GM18868 (cell line): ENCODE results near the gene FIBP.
A peak's percentile ranks its signal among the peaks of the same experiment; 100 is the strongest.

ENCODE experiments used
- ATAC-seq: cut with Tn5 transposase; IDR thresholded peaks from one replicate; pipeline ENCODE4 v1.9.1; 2021; ENCODE audit warnings: mild to moderate bottlenecking, moderate library complexity; ENCODE audit not compliant: unreplicated experiment

The FIBP gene

DNA sequence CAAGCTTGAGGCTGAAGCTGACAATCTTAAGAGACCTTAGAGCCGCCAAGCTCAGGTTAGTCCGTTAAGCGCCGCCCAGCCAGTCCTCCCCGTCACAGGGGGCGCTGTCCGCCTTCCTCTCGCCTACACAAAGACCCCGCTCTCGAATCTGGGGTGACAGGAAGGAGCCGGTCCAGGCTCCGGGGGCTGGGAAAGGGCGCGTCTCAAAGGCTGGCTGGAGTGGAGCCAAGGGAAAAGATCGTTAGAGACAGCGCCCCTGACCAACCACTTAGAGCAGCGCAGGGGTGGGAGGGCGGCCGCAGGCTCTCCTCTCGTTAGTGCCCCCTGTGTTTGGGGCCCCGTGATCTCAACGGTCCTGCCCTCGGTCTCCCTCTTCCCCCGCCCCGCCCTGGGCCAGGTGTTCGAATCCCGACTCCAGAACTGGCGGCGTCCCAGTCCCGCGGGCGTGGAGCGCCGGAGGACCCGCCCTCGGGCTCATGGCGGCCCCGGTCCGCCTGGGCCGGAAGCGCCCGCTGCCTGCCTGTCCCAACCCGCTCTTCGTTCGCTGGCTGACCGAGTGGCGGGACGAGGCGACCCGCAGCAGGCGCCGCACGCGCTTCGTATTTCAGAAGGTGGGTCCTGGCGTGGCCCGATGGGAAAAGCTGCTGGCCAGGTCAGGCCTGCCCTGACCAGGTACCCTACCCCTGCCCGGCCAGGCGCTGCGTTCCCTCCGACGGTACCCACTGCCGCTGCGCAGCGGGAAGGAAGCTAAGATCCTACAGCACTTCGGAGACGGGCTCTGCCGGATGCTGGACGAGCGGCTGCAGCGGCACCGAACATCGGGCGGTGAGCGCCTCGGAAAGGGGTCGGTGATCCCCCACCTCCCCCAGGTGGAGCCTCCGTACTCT is 27.8 kb downstream of the FIBP start, which contains the start of gene MUS81:
MUS81 (plus strand) TSS at position 156 of the 887 bp plus-strand sequence; CDS start at position 477, 321 bp downstream.
- ATAC-seq = no peak

DNA sequence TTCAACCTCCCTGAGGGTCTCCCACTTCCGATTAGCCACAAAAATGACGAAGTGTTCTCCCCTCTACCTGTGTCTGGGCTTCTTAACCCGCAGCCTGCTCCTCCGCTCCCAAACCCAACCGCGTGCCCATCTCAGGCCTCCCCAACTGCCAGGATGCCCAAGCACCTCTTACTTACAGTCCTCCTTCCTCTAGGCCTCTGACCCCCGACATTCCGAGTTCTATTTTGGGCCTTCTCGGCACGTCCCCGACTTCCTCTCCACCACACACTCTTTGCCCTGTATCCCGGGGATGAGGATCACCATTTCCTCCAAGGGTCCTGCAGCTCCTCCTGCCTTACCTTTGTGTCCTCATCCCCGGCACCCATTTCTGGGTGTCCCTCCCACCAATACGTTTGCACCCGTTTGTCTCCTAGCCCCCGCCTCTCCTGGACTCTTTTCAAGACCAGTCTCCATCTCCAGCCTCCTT is 28.4 kb downstream of the FIBP start:
- no peak for ATAC-seq

DNA sequence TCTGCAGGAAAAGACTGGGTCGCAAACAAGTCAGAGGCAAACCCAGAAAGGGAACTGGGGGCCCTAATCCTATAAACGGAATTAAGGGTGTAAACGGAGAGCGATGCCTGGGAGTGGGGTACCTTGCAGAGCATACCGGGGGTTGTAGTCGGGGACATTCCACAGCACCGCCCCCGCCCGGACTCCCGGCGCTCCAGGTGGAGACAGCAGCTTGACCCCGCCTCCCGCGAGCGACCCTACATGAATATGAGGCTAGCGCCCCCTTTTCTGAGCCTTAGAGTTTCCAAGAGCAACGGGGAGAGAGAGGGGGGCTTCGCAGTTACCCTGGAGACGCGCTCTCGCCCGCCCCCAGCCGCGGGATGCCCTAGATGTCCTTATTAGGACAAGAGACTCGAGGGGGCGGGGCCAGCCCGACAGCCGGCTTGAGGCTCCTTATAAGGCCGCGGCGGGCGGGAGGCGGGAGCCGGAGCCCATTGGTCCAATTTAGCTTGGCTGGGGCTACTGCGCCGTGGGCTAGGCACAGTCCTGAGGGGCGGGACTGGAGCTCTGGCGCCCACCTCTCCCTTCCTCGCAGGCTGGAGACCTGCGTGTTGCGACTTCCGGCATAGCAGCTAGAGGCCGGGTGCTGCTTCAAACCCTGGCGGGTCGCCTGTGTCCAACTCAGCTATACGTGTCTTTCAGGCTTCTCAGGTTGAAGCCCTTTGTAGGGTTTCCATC is 29.0 kb downstream of the FIBP start:
- ATAC-seq = peak; percentile 52

DNA sequence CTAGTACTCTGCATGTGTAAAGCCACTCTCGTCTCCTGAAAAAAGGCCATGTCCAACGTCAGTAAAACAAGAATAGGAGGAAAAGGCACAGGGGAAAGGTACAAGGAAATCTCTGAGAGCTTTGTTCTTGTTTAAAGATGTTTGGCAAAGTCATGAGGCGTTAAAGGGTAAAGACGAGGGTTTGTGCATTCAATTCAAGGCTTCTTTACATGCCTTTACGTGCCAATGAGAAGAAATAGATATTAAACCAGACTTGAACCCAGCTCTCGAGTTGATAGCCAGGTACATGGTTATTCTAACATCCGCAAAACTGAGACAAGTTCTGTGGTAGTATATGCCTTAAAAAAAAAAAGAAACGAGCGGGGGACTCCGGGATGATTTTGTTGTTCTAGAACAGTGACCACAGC is 29.6 kb downstream of the FIBP start:
- no peak for ATAC-seq

DNA sequence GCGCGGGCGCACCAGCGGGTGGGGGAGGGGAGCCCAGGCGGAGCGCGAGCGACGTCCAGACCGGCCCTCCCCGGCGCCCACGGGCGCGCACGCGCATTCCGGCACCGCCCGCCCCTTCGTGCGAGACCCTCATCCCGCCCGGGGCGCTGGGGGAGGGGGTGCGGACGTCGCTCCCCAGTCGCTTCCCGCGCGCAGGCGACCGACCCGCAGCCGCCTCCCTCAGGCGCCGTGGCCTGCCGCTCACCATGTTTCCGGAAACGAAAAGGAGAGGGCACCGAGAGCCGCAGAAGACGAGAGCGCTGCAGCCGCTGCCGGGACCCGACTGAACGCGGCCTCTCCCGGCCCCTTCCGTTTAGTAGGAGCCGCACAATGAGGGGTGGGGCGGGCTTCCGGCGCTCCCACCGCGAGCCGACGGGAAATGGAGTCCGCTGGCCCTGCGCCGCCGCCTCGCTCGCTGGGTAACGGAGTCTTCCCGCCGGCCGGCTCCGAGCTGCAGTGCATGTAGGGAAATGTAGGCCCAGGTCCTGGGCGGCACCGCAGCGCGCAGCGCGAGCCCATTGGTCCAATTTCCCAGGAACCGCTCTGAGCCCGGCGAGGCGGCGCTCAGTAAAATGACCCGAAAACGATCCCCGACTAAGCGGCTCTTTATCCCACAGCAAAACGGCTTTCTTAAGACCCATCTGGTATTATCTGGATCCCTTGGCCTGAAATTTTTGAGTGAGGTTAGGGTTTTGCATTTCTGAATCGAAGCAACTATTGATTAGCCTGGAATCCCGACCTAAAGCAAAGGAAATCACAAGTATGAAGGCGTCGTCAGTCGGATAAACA is 30.2 kb downstream of the FIBP start, which contains the start of gene CFL1:
CFL1 (minus strand) TSS at position 328 of the 828 bp plus-strand sequence; CDS start at position 247, 81 bp downstream.
- peak; percentile 51 for ATAC-seq

DNA sequence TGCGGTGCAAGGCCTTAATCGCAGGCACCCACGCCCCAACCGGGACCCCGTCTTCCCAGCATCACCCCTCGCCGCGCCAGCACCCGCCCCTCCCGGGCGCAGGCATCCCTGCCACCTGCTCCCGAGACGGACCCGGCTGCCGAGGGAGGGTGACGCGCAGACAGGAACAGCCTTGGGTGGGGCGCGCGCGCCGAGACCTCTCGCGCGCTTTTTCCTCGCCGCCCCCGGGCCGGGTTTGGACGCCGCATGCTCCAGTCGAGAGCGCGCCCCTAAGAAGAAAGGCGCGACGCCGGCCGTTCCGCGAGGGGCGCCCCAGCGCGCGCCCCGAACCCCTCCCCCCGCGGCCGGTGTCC is 30.8 kb downstream of the FIBP start:
- peak; percentile 2 for ATAC-seq

DNA sequence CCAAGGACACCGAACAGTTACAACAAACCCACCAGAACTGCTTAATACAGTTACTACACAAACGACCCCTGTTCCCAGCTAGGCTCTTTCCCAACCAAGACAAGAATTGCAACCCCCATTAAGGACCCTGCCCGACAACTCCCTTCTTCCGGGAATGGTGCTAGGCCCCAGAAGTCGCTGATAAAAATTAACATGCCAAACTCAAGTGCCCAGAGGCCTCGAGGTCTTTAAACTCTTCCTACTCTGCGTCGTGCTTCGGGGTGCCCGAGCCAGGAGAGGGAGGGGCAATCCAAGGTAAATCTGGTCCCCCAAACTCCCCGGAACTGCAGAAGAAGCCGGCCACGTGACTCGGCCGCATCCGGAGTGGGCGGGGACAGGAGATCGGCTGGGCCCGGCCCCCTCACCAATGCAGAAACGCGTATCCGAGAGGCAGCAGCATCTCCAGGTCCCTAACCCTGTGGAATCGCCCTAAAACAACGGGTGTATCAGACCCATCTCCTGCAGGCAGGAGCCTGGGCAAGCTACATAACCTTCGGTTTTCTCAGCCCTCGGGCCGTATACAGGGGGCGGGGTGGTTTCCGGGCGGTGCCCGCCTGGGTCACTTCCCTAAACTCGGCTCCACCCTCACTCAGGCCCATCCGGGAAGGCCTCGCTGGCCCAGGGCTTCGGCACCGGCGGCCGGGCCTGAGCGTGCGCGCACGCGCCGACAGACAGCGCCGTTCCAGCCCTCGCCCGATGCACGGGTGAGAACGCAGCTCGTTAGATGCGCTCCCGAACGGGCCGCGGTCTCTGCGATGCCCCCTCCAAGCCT is 31.4 kb downstream of the FIBP start:
- ATAC-seq = no peak

DNA sequence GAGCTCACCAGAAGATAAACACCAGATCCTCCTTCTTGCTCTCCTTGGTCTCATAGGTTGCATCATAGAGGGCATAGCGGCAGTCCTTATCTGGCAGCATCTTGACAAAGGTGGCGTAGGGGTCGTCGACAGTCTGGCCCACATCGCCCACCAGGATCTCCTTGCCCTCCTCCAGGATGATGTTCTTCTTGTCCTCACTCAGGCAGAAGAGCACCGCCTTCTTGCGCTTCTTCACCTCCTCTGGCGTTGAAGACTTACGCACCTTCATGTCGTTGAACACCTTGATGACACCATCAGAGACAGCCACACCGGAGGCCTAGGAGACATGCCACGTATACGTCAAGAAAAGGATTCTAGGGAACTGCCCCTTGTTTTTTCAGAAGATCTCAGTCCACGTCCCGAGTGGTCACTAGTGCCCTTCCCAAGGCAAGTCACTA is 32.3 kb downstream of the FIBP start:
- no peak for ATAC-seq

DNA sequence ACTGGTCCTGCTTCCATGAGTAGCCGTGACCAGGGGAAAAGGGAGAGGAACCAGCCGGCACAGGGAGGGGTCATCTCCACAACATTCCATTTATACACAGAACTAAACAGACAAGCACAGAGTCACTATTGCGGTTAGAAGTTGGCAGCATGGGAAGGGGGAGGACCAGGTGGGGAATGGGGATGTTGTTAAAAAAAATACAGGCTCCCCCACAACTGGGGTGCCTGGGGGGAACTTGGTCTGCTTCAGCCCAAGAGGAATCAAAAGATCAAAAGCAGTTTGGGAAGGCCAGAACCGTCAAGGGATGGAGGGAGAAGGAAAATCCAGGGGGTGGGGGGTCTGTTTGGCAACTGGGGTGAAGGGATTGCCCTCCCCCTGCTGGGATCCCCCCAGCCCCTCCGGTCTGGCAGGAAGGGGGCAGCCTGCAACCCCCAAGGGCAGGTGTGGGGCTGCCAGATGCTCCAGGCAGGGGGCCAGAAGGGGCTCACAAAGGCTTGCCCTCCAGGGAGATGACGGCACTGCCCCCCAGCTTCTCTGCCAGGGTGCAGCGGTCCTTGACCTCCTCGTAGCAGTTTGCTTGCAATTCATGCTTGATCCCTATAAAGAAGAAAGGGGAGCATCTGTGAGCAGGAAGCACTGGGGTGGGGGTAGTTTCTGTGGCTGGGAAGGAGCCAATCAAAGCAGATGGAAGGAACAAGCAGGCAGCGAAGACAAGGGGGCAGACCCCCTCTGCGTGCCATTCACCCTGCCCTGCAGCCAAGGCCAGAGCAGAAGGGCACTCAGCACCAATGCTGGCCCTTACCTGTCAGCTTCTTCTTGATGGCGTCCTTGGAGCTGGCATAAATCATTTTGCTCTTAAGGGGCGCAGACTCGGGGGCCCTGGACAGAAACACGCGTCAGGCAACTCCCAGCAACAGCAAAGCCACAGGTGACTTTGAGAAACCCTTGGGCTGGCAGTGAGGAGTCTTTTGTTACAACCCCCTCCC is 33.1 kb downstream of the FIBP start:
- ATAC-seq = no peak

DNA sequence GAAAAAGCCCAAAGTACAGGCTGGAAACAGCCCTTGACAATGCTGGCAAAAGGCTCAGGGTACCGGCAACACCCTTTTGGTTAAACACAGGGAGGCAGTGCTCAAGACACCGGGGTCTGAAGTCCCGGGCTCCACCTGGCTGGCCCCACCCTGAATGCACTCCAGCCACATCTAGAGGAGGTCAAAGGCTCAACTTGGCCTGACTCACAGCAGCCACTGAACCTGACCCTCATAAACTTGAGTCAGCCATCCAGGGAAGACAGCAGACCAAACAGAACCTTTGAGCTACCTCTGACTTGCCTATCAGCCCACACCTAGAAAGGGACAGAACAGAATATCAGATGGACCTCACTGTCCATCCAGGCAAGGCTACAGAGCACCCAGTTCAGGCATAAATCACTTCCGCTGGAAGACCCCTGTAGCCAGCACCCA is 34.1 kb downstream of the FIBP start:
- ATAC-seq = no peak

DNA sequence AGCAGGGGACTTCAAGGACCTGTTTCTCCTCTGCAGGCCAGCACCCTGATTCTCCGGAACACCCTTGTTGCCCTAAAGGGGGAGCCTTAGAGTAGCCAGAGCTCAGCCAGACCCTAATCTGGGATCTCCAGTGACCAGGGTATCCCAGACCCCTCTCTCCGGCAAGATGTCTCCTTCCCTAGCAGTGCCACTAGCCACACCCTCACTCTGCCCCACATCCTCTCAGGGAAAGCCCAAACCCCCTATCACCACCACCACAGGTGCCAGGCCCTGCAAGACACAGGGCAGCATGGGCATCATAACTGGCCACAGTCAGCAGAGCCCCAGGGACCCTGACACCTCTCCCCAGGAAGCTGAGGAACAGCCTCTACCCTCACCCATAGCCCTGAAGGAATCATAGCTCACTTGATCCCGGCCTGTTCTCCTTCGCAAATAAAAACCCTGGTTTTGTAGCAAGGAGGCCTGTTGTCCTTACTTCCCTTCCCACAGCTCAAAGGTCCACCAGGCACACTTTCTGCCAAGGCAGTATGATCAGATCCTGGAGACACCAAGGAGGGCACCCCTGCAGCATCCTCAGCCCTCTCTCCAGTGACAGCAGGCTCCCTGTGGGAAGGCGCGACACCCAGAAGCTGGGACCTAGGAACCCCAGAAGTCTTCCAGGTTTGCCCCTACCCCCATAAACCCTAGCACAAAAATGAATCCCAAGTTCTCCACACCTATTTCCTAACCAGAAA is 34.9 kb downstream of the FIBP start:
- ATAC-seq = no peak

DNA sequence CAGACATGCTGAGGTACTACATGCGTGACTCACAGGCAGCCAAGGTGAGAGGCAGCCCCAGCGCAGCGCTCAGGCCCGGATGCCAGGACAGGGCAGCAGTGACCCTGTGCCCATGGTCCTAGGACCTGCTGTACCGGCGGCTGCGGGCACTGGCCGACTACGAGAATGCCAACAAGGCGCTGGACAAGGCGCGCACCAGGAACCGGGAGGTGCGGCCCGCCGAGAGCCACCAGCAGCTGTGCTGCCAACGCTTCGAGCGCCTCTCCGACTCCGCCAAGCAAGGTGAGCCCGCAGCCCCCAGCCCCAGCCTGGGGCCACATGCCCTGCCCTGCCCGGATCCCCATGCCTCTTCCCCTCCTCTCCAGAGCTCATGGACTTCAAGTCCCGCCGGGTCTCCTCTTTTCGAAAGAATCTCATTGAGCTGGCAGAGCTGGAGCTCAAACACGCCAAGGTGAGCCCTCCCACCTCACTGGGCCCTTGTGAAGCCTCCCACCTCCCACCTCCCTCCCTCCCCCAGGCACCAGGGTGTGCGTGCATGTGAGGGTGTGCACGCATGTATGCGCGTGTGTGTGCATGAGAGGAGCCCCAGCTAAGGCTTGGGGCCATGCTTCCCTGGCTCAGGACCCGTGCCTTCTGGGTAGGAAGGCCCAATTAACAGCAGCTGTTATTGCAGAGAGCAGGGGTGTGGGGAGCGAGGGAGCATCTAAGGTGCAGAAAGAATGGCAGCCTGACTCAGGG is 35.6 kb downstream of the FIBP start:
- ATAC-seq = no peak

DNA sequence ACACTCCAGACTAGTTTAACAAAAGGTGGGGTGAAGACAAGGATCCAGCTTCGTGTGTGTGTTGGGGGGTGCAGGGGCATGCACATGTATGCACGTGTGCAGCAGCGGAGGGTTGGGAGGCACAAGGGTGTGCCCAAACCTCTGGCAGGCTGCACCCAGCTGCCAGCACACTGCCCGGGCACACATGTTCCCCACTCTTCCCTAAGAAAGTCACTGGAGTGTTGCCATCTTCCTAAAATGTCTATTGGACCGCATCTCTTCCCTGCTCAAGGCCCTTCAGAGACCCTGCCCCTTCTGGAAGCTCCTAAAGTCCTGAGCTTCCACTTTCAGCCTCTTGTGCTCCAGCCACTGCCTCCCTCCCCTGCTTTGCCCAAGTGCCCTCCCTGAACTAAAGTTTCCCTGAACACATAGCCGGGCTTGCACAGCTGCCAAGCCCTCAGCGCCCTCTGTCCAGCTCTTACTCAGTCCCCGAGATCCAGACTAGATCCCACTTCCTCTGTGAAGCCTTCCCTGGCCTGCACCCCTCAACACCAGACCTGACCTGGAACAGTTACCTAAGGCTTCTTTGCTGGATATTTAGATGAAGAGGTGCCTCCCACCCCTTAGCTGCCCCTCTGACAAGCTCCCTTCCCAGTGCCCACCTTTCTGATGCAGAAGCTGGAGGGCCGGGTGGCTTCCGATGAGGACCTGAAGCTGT is 36.3 kb downstream of the FIBP start:
- no peak for ATAC-seq

DNA sequence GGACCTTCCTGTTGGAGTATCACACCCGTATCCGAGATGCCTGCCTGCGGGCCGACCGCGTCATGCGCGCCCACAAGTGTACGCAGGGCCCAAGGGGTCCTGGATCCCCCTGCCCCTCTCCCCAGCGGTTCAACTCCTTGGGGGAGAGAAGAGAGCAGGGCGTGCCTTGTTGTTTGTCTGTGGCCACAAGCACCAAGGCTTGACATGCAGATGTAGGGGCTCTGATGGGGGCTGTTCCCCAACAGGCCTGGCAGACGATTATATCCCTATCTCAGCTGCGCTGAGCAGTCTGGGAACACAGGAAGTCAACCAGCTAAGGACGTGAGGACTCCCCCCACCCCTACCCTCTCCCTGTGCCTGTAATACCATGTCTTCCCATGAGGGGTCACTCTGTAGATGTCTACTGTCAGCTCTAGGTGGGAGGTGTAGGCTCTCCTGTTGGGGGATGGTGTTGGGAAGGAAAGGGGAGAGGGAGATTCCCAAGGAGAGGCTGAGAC is 37.1 kb downstream of the FIBP start:
- no peak for ATAC-seq

DNA sequence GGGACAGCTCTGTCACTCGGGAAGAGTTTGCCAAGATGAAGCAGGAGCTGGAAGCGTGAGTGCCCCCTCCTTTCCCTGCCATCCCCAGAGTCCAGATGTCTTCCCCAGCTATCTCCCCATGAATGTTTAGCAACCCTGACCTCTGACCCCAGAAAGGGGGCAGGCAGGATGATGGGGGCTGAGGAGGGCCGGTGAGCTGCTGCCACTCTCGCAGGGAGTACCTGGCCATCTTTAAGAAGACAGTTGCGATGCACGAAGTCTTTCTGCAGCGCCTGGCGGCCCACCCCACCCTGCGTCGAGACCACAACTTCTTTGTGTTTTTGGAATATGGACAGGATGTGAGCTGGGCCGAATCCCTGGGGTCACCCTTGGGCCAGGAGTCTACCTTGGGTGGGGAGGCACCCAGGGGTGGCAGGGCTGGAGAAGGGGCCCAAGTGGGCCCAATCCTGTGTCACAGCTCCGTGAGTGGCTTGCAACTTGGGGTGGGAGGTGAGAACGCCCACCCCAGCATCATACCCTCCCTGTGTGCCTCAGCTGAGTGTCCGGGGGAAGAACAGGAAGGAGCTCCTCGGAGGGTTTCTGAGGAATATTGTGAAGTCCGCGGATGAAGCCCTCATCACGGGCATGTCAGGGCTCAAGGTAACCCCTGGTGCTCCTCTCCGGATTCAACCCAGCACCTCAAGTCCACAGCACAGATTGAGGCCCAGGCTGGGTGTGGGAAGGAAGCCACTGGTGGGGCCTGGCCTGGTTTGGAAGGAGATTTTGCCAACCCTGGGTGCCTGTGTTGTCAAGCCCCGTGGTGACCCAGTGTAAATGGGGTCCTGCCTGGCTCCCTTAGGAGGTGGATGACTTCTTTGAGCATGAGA is 37.8 kb downstream of the FIBP start:
- ATAC-seq = no peak

DNA sequence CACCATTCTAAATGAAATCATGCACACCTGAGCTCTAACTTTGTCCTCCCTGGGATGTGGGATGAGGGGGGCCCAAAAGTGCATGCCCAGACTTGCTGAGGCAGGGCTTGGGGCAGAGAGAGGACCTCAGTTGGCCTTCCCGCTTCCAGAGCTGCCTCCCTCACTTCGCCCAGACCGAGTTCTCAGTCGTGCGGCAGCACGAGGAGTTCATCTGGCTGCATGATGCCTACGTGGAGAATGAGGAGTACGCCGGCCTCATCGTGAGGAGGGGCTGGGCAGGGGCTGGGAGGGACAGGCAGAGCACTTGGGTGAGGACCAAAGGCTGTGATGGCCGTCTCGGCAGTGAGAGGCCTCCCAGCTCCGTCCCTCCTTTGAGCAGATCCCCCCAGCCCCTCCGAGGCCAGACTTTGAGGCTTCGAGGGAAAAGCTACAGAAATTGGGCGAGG is 38.5 kb downstream of the FIBP start:
- no peak for ATAC-seq
